Measurements from ENCODE around the gene ROBO1.

GRCh38 chr3:79810581-79810980 lies 42.8 kb upstream of the ROBO1 start:
- TF ChIP-seq CTCF (optimal IDR thresholded peaks at IDR 0.05 in 1 of 3, IDR thresholded peaks at IDR 0.05 in 1 of 3, conservative IDR thresholded peaks at IDR 0.05 in 1 of 3; ENCODE audit: extremely low read depth in 1 of 3, insufficient read depth in 2 of 3, low read length in 3 of 3), result no peak
- no peak for TF ChIP-seq EZH2 (IDR thresholded peaks at IDR 0.05; ENCODE audit: low read length)
